Karpas-422 (cell line): ENCODE results near the gene DHRS4. TPM values are rescaled to one million over a fixed set of nuclear protein-coding genes. Genes with fewer than 3 reads are reported as not detected.
"Not testable (repeated sequence)": the region's sequence is repeated elsewhere in the genome, so short reads cannot be mapped to it uniquely, and the experiment has no call there.

Experiments used
- DNase-seq: peaks from one replicate; pipeline ENCODE4 v3.0.0-alpha.2; 2015
- H2AFZ ChIP-seq: fragments of 200-600 bp; sonication (generic); 2 replicates; pipeline ENCODE4 v1.6.1; 2014; ENCODE audit warnings: antibody characterized with exemption, low read length, mixed read lengths
- H3K27ac ChIP-seq: fragments of 200-600 bp; sonication (generic); 2 replicates; pipeline ENCODE4 v1.5.1; 2014; ENCODE audit warnings: mild to moderate bottlenecking, low read length, moderate library complexity
- H3K27me3 ChIP-seq: fragments of 200-600 bp; sonication (generic); 2 replicates; pipeline ENCODE4 v1.6.1; 2014; ENCODE audit warnings: low read length, mixed read lengths
- H3K36me3 ChIP-seq: fragments of 200-600 bp; sonication (generic); 2 replicates; pipeline ENCODE4 v1.6.1; 2014; ENCODE audit warnings: low read length, mixed read lengths; ENCODE audit not compliant: insufficient read depth
- H3K4me1 ChIP-seq: fragments of 200-600 bp; sonication (generic); 2 replicates; pipeline ENCODE4 v1.6.1; 2014; ENCODE audit warnings: mild to moderate bottlenecking, low read length, mixed read lengths
- H3K4me2 ChIP-seq: fragments of 200-600 bp; sonication (generic); 2 replicates; pipeline ENCODE4 v1.6.1; 2014; ENCODE audit warnings: low read length, low read depth, mild to moderate bottlenecking; ENCODE audit not compliant: poor library complexity, severe bottlenecking
- H3K4me3 ChIP-seq: fragments of 200-600 bp; sonication (generic); 2 replicates; pipeline ENCODE4 v1.5.1; 2014; ENCODE audit warnings: mild to moderate bottlenecking, antibody characterized with exemption, low read length, mixed read lengths
- H3K79me2 ChIP-seq: fragments of 200-600 bp; sonication (generic); 2 replicates; pipeline ENCODE4 v1.6.1; 2014; ENCODE audit warnings: mild to moderate bottlenecking, low read length, mixed read lengths
- H3K9ac ChIP-seq: fragments of 200-600 bp; sonication (generic); 2 replicates; pipeline ENCODE4 v1.6.0; 2014; ENCODE audit warnings: low read length
- H3K9me2 ChIP-seq: fragments of 200-600 bp; sonication (generic), shearing (Covaris generic); replicated peaks from 2 replicates; pipeline ENCODE4 v1.6.0; 2014; ENCODE audit warnings: mild to moderate bottlenecking, low read length, moderate library complexity; ENCODE audit not compliant: insufficient read depth
- H3K9me3 ChIP-seq: fragments of 300-700, 200-600 bp; sonication (generic); 2 replicates; pipeline ENCODE4 v1.6.1; 2014; ENCODE audit warnings: low read length, mixed read lengths
- H4K20me1 ChIP-seq: fragments of 200-600 bp; sonication (generic); 2 replicates; pipeline ENCODE4 v1.6.1; 2014; ENCODE audit warnings: mild to moderate bottlenecking, antibody characterized with exemption, low read length, low read depth; ENCODE audit not compliant: insufficient read depth
- total RNA-seq: library from RNA; depleted of rRNA; stranded (reverse); fragments of >200 nt; shearing (Covaris generic); gene quantifications from 2 replicates; pipeline ENCODE4 v1.2.3, GENCODE V29; 2014; ENCODE audit warnings: low replicate concordance

Gene DHRS4
- total RNA-seq, 1 experiment from 2014 or later: 63.8 TPM

- H3K27ac ChIP-seq, H3K4me1 ChIP-seq, H3K9ac ChIP-seq, H3K4me2 ChIP-seq, H3K79me2 ChIP-seq, H3K36me3 ChIP-seq, H4K20me1 ChIP-seq, H3K27me3 ChIP-seq, DNase-seq, H3K4me3 ChIP-seq, H3K9me2 ChIP-seq, H2AFZ ChIP-seq: not testable (repeated sequence)
- H3K9me3 ChIP-seq: peaks cover 12% of the 10 kb centered on the region
Observed at GRCh38 chr14:23949069-23949468, 4.5 kb upstream of the DHRS4 start.

- H3K9me2 ChIP-seq: no peaks in the 10 kb centered on the region
- no peak overlapping the region for H3K9ac ChIP-seq
- H3K9me3 ChIP-seq: peaks cover 12% of the 10 kb centered on the region
- no peak overlapping the region for H3K4me2 ChIP-seq
- H3K4me1 ChIP-seq: peaks cover 17% of the 10 kb centered on the region
- H4K20me1 ChIP-seq: peaks cover 4% of the 10 kb centered on the region; the same call in 1 of the 2 replicates
- H3K4me3 ChIP-seq: no peak overlapping the region
- H3K36me3 ChIP-seq: no peaks in the 10 kb centered on the region
- no peak overlapping the region for H2AFZ ChIP-seq
- H3K79me2 ChIP-seq: peaks cover 10% of the 10 kb centered on the region
- no peaks in the 10 kb centered on the region for H3K27me3 ChIP-seq
- no peak for DNase-seq
- no peak overlapping the region for H3K27ac ChIP-seq
Observed at GRCh38 chr14:23950411-23951135, 3.0 kb upstream of the DHRS4 start.

- not testable (repeated sequence) for H3K9me2 ChIP-seq, H3K27me3 ChIP-seq, H3K4me2 ChIP-seq, H3K27ac ChIP-seq, H3K9ac ChIP-seq, DNase-seq, H2AFZ ChIP-seq, H3K4me3 ChIP-seq, H4K20me1 ChIP-seq, H3K36me3 ChIP-seq
- Histone ChIP-seq H3K79me2 (peaks cover 10% of the 10 kb centered on the region), H3K9me3 (peaks cover 12% of the 10 kb centered on the region), H3K4me1 (peaks cover 17% of the 10 kb centered on the region)
Observed at GRCh38 chr14:23951136-23951466, 2.5 kb upstream of the DHRS4 start.

- H3K9me3 ChIP-seq: peaks cover 12% of the 10 kb centered on the region
- peaks cover 10% of the 10 kb centered on the region for H3K79me2 ChIP-seq
- no peaks in the 10 kb centered on the region for H3K27me3 ChIP-seq
- no peaks in the 10 kb centered on the region for H3K9me2 ChIP-seq
- H4K20me1 ChIP-seq: no peaks in the 10 kb centered on the region
- H3K4me1 ChIP-seq: peaks cover 17% of the 10 kb centered on the region
- no peak overlapping the region for H3K4me3 ChIP-seq
- no peak overlapping the region for H3K27ac ChIP-seq
- H3K9ac ChIP-seq: no peak overlapping the region
- H3K36me3 ChIP-seq: no peaks in the 10 kb centered on the region
- no peak overlapping the region for H3K4me2 ChIP-seq
- DNase-seq: no peak
- H2AFZ ChIP-seq: no peak overlapping the region
Observed at GRCh38 chr14:23951590-23952201, 1.9 kb upstream of the DHRS4 start.

GRCh38 chr14:23953116-23953463 is 480 bp upstream of the DHRS4 start:
- H3K36me3 ChIP-seq: not testable (repeated sequence)
- H3K9ac ChIP-seq: peak overlapping the region; percentile 79

GRCh38 chr14:23954279-23954614 is 677 bp downstream of the DHRS4 start:
- Histone ChIP-seq H3K4me3 (peak overlapping the region; percentile 79), H3K79me2 (peaks cover 10% of the 10 kb centered on the region), H3K9ac (peak overlapping the region; percentile 79), H3K27ac (peak overlapping the region; percentile 41), H3K9me3 (peaks cover 12% of the 10 kb centered on the region), H3K4me1 (peaks cover 17% of the 10 kb centered on the region), H3K4me2 (peak overlapping the region; percentile 82), H2AFZ (peak overlapping the region; percentile 40; the same call in 1 of the 2 replicates)
- H4K20me1 ChIP-seq, H3K36me3 ChIP-seq, H3K27me3 ChIP-seq, H3K9me2 ChIP-seq, DNase-seq: not testable (repeated sequence)

More at GRCh38 chr14:23953116-23953463, 480 bp upstream of the DHRS4 start:
- H3K27me3 ChIP-seq, DNase-seq, H3K9me2 ChIP-seq, H3K27ac ChIP-seq, H4K20me1 ChIP-seq: not testable (repeated sequence)
- Histone ChIP-seq H3K4me3 (peak overlapping the region; percentile 79), H2AFZ (peak overlapping the region; percentile 13; the same call in 1 of the 2 replicates), H3K4me2 (peak overlapping the region; percentile 82), H3K79me2 (peaks cover 10% of the 10 kb centered on the region), H3K4me1 (peaks cover 17% of the 10 kb centered on the region), H3K9me3 (peaks cover 12% of the 10 kb centered on the region)

GRCh38 chr14:23954965-23955364 is 1.4 kb downstream of the DHRS4 start:
- H3K4me2 ChIP-seq: peak overlapping the region; percentile 82
- not testable (repeated sequence) for H4K20me1 ChIP-seq, H2AFZ ChIP-seq

GRCh38 chr14:23955811-23956210 is 2.2 kb downstream of the DHRS4 start:
- Histone ChIP-seq H3K79me2 (peaks cover 10% of the 10 kb centered on the region), H3K4me1 (peaks cover 17% of the 10 kb centered on the region)
- H3K27me3 ChIP-seq, DNase-seq, H3K27ac ChIP-seq, H3K4me3 ChIP-seq, H3K9me3 ChIP-seq, H3K9ac ChIP-seq, H4K20me1 ChIP-seq, H3K9me2 ChIP-seq, H3K4me2 ChIP-seq, H2AFZ ChIP-seq, H3K36me3 ChIP-seq: not testable (repeated sequence)

More at GRCh38 chr14:23954965-23955364, 1.4 kb downstream of the DHRS4 start:
- Histone ChIP-seq H3K4me3 (peak overlapping the region; percentile 79; the same call in 1 of the 2 replicates), H3K79me2 (peaks cover 10% of the 10 kb centered on the region), H3K9ac (peak overlapping the region; percentile 79), H3K4me1 (peaks cover 17% of the 10 kb centered on the region)
- not testable (repeated sequence) for H3K27ac ChIP-seq, H3K27me3 ChIP-seq, H3K36me3 ChIP-seq, H3K9me3 ChIP-seq, H3K9me2 ChIP-seq, DNase-seq
